Renal pelvis (tissue), 4 donors: Measurements from ENCODE around the gene FBXL17. TPM values are rescaled to one million over a fixed set of nuclear protein-coding genes. Genes with fewer than 3 reads are reported as not detected.
A peak's percentile ranks its signal among the peaks of the same experiment; 100 is the strongest.

Experiments used
- DNase-seq: peaks from one replicate; pipeline ENCODE4 v3.0.0-alpha.2; 2013
- polyA plus RNA-seq, 3 donors: library from polyadenylated mRNA; unstranded; fragments of 120-200 nt; gene quantifications; one replicate each; pipeline ENCODE4 v1.2.1, GENCODE V29; 2013; ENCODE audit not compliant: insufficient read length in 3 of 3

The FBXL17 gene
- polyA plus RNA-seq, 3 donors: 26.3 to 32.7 (median 27.0) TPM

DNA sequence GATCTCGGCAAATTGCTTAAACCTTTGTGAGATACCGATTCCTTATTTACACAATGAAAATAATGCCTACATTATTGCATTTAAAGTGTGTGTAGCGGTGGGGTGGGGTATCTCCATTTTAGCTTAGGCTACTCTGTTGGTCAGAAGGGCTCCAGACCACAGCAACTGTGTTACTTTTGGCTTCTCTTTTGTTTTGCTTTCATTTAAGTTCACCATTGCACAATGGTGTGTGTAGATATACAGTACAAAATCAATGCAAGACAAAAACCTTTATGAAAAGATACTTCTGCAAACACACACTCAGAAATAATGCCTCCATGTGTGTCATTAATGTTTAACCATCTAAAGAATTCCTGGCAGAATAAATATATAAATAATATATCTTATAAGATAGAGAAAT is 279.4 kb downstream of the FBXL17 start:
- DNase-seq: no peak

DNA sequence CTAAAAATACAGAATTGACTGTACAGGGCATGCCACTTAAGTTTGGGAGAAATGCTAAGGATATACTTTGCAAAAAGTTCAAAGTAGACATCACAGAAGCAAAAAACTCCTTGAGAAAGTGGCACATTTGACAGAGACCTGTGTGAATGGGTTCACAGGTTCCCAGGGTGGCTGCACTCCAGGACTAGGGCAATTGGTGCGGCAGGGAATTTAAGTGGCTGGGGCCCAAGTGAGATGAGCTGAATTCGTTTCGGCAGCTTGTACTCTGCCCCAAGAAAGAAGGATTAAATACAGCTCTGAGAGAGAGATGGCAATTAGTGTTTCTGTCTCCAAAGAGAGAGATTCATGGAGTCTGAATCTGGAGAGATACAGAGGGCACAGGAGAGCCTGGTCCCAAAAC is 280.1 kb downstream of the FBXL17 start:
- no peak for DNase-seq

DNA sequence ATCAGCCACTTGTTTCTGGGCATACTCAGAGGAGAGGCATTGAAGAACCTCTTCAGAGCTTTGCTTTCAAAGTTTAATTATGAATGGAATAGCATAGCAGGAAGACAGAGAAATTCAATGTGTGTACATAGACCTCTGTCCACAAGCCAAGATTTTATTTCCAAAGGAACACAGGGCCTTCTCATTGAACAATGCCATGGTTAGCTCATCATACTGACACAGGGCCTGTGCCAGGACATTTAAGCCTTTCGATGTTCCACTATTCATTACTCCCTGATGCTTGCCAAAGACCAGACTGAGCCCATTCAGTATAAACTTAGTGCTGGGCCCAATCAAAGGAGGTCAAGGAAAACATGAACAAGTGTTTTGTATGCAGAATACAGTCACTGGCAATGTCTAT is 280.8 kb downstream of the FBXL17 start:
- no peak for DNase-seq

DNA sequence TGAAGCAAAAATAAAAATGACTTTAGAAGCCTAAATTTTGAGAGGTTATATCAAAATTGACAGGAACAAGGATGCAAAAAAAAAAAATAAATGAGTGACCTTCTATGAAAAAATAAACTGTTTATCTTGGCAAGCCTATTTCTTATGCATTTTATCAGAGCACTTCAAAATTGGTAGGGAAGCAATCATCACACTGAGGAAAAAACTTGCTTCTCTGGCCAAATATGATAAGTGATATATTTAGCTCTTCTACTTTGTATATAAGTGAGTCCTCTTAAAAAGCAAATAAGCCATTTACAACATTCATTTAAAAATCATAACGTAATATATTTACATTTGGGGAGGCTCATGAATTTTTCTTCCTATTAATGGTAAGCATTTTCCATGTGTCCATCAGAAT is 287.1 kb downstream of the FBXL17 start:
- no peak for DNase-seq

- no peak for DNase-seq
Measured at GRCh38 chr5:108093186-108093585, 288.7 kb downstream of the FBXL17 start.

DNA sequence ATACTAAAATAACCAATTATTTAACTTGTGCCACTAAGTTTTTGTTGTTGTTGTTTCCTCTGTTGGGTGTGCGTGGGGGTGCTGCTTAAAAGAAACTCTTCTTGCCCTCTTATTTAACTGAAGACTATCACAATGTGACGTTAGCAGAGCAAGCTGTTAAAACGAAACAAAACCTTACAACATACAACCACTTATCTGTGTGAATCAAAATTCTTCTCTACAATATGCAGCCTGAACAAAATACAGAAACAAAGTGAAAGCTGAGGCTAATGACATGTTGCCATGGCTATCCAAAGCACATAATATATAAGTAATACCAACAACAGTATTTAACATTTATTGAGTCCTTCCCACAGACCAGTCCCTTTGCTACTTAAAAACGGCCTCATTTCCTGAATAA is 291.0 kb downstream of the FBXL17 start:
- DNase-seq: no peak

GRCh38 chr5:108084105-108084504 is 297.8 kb downstream of the FBXL17 start:
- no peak for DNase-seq

GRCh38 chr5:108083232-108083631 is 298.7 kb downstream of the FBXL17 start:
- no peak for DNase-seq

DNA sequence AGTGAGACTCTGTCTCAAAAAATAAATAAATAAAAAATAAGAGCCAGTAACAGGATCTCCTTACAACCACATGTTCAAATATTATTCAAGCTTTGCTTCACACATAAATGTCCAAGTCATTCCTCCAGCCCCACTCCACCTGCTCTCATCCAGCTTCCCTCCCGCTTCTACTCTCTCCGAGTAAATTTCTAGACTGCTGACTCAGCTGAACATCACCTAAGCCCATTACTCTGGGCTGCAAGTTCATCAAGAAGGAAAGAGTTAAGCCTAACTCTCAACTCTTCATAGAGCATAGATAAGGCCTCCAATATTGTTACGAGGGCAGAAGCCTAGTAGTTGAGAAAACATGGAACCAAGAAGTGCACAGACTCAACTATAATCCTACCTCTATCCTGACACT is 300.2 kb downstream of the FBXL17 start:
- no peak for DNase-seq

GRCh38 chr5:108079753-108080152 is 302.1 kb downstream of the FBXL17 start:
- no peak for DNase-seq

- DNase-seq: no peak
Measured at GRCh38 chr5:108078882-108079281, 303.0 kb downstream of the FBXL17 start.

GRCh38 chr5:108078345-108078744 is 303.6 kb downstream of the FBXL17 start:
- no peak for DNase-seq

DNA sequence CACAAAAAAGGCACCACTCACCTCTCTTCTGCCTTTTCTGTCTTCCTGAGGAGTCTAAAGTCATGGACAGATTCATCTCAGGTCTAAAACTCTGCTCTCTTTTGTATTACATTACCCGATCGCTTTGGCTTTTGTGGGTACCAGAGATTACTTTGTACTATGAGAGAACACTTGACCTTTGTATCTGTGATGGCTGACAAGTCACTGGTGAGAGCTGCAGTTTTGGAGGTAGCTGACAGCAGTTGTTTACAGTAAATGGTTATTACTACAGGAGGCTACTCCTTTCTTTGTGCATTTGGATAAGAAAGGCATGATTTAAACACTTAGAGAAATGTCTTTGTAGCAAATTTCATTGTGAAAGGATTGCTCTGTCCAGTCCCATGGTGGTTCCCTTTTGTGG is 307.3 kb downstream of the FBXL17 start:
- no peak for DNase-seq

- no peak for DNase-seq
Measured at GRCh38 chr5:108064302-108064701, 317.6 kb downstream of the FBXL17 start.

DNA sequence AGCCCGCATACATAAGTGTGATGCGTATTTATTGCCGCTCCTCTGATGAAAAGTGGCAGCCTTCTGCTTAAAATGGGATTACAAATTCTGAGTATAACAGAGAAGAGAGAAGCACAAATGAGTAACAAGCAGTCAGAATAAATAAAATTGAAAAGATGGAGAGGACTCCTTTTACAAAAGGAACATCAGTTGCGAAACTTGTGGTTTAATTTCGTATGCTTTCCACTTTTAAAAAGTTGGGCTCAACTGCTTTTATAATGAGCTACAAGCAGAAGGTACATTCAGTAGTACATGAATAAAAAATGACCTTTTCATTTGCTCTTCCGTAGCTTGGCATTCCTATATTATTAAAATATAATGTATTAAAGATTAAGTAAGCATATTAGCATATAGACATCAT is 320.0 kb downstream of the FBXL17 start:
- DNase-seq: no peak

- DNase-seq: no peak
Measured at GRCh38 chr5:108060340-108060739, 321.6 kb downstream of the FBXL17 start.

- no peak for DNase-seq
Measured at GRCh38 chr5:108059334-108059733, 322.6 kb downstream of the FBXL17 start.

DNA sequence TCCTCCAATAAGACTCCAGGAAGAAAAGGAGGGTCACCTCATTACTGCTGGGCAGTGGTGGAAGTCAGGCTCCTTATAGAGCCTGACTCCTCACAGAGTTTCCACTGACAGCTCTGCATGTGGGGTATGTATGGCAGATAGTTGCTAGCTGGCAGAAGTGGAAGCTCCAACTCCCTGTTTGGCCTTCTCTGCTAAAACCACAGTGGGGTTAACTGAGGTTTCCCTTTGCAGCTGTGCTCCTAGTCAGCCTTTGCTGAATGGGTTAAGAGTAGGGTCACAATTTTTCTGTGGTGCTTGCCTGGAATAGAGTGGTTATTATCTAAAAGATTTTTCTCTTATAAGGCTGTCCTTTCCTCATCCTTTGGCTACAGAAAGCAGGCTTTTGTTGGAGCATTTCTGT is 327.5 kb downstream of the FBXL17 start:
- DNase-seq: no peak

DNA sequence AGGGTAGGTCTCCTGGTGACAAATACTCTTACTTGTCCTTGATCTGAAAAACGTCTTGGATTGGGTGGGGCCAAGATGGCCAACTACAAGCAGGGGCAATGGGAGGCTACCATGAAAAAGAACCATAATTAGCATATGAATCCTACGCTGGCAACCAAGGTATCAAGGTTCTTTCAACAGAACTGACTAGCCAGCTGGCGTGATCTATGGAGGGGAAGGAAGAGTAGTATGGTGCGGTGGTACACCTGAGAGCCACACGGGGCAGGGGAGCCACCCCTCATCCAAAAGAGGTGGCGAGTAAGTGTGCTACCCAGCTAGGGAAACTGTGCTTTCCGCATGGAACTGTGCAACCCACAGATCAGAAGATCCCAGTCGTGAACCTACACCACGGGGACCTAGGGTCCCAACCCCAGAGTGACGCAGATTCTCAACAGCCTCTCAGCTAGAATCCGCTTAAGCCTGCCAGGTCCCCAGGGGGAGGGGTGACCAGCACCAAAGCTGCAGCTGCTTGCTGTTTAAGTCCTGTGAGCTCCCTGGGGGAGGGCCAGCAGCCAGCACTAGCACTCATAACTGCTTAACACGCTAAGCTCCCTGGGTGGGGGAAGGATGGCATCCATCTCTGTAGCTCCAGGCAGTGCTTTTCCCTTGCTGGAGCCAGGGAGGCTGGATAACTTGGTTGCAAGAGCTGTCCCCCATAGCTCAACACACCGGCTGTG is 334.8 kb downstream of the FBXL17 start:
- DNase-seq: no peak

- no peak for DNase-seq
Measured at GRCh38 chr5:108036482-108036881, 345.4 kb downstream of the FBXL17 start.

DNA sequence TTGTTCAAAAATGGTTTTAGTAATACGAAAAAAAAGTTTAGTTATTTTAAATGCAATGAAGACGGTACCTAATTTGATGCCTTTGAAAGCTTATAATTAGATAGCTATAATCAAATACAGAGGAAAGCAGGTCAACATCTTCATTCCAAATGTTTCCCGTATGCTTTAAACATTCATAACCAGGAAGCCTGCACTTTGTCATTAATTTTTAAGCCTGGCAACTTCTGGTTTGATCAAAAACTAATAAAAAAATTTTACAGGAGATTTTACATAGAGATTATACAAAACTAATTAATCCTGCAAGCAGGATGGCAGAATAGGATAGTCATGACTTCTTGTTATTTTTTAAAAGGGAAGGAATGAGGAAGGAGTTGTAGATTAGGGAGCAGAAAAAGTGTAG is 353.0 kb downstream of the FBXL17 start:
- no peak for DNase-seq

DNA sequence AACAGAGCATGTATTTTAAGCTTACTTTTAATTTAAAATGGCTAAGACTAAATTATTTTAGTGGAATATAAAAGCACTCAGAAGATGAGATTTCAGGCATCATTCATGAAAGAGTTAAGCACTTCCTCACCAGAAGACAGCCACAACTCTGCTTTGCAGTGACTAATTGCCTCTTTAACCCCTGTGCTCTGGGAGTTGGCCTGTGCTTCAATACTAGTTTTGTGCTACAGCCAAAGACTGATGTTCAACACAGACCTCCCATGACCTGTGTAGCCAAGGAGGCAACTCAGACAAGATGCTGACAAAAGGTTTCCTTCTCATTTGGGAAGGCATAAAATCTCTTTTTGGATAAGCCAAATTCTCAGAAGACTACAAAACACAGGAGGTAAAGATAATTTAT is 353.5 kb downstream of the FBXL17 start:
- DNase-seq: peak; percentile 11

DNA sequence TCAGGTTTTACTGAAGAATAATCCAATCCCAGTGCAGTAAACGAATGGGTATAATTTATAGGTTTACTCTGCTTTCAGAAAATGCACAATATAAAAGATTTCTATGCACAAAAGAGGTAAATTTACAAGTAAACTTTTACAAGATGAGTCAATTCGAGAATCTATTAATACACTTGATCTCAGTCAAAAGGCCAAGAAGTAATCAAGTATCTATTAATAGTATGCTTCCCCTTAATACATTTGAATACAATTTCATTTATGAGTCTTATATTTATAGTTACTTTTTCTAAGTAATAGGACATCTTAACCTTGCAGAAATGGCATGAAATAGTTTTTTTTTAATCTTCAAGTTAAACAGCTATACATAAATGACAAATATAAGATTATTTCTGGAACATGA is 355.9 kb downstream of the FBXL17 start:
- no peak for DNase-seq

DNA sequence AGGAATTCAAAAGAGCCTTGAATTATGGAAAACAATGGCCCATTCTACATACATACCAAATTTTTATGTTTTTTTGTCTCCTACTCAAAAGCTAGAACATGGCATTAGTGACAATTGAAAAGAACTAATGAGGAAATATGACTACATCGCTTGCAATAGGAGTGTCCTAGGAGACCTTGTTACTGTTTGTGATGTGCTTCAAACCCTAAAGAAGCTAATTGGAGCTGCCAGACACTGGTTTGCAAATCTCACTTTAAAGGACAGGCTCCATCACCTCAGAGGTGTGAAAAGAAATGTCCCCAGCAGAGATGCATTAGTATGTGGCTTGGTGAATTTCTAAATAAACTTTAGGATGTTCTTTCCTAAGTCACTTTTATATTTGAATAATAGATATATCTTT is 356.9 kb downstream of the FBXL17 start:
- no peak for DNase-seq

- DNase-seq: no peak
Measured at GRCh38 chr5:108016101-108016500, 365.8 kb downstream of the FBXL17 start.
